KMS-11 (cell line): ENCODE measurements around the gene OSBP.

Experiments used
- H2AFZ ChIP-seq: fragments of 200-600 bp; sonication (generic); 2 replicates; pipeline ENCODE4 v1.6.1; 2016; ENCODE audit warnings: antibody characterized with exemption, mixed run types, low read depth
- H3K27ac ChIP-seq: fragments of 200-600 bp; sonication (generic); 2 replicates; pipeline ENCODE4 v1.6.1; 2016; ENCODE audit warnings: mild to moderate bottlenecking, mixed run types
- H3K27me3 ChIP-seq: fragments of 200-600 bp; sonication (generic); 2 replicates; pipeline ENCODE4 v1.6.1; 2017; ENCODE audit warnings: mild to moderate bottlenecking, low read depth, mixed run types, moderate library complexity; ENCODE audit not compliant: insufficient read depth
- H3K36me3 ChIP-seq: fragments of 200-600 bp; sonication (generic); 2 replicates; pipeline ENCODE4 v1.6.1; 2017; ENCODE audit warnings: mild to moderate bottlenecking, mixed run types; ENCODE audit not compliant: insufficient read depth
- H3K4me1 ChIP-seq: fragments of 200-600 bp; sonication (generic); 2 replicates; pipeline ENCODE4 v1.6.1; 2016; ENCODE audit warnings: mild to moderate bottlenecking, low read depth, mixed run types; ENCODE audit not compliant: poor library complexity, severe bottlenecking
- H3K4me2 ChIP-seq: fragments of 200-600 bp; sonication (generic); 2 replicates; pipeline ENCODE4 v1.7.0; 2016; ENCODE audit warnings: mild to moderate bottlenecking, mixed run types
- H3K4me3 ChIP-seq: fragments of 200-600 bp; sonication (generic); IDR thresholded peaks from 2 replicates; pipeline ENCODE4 v1.6.1; 2017; ENCODE audit warnings: low read depth, low read length, mixed read lengths; ENCODE audit not compliant: insufficient read depth
- H3K79me2 ChIP-seq: fragments of 200-600 bp; sonication (generic); 2 replicates; pipeline ENCODE4 v1.6.1; 2016; ENCODE audit warnings: low read depth, mixed run types; ENCODE audit not compliant: insufficient read depth
- H3K9ac ChIP-seq: fragments of 200-600 bp; sonication (generic); 2 replicates; pipeline ENCODE4 v1.6.1; 2016; ENCODE audit warnings: mild to moderate bottlenecking, mixed run types
- H4K20me1 ChIP-seq: fragments of 200-600 bp; sonication (generic); 2 replicates; pipeline ENCODE4 v1.6.1; 2016; ENCODE audit warnings: mild to moderate bottlenecking, mixed run types; ENCODE audit not compliant: insufficient read depth
- CTCF ChIP-seq: fragments of 200-600 bp; sonication (generic); conservative IDR thresholded peaks from 2 replicates; pipeline ENCODE4 v1.6.1; 2017; ENCODE audit warnings: low read depth, mild to moderate bottlenecking, antibody characterized with exemption, low read length, moderate library complexity, mixed read lengths

Gene OSBP

GRCh38 chr11:59582006-59582405, 33.6 kb downstream of the OSBP start:
- peaks cover 10% of the 10 kb centered on the region; the same call in 1 of the 2 replicates for H3K36me3 ChIP-seq
- no peak for TF ChIP-seq CTCF

GRCh38 chr11:59578369-59578768, 37.2 kb downstream of the OSBP start:
- H3K9ac ChIP-seq = no peak overlapping the region
- no peaks in the 10 kb centered on the region for H3K4me1 ChIP-seq
- H3K79me2 ChIP-seq = no peaks in the 10 kb centered on the region
- no peak overlapping the region for H3K4me3 ChIP-seq
- H4K20me1 ChIP-seq = no peaks in the 10 kb centered on the region
- no peaks in the 10 kb centered on the region for H3K27me3 ChIP-seq
- no peak overlapping the region for H3K27ac ChIP-seq
- peaks cover 14% of the 10 kb centered on the region for H3K36me3 ChIP-seq
- no peak overlapping the region for H3K4me2 ChIP-seq
- no peak for TF ChIP-seq CTCF
- H2AFZ ChIP-seq = no peak overlapping the region

More at GRCh38 chr11:59582006-59582405, 33.6 kb downstream of the OSBP start:
- Histone ChIP-seq H3K27ac (no peak overlapping the region), H3K27me3 (no peaks in the 10 kb centered on the region), H3K4me1 (no peaks in the 10 kb centered on the region), H3K9ac (no peak overlapping the region), H3K4me3 (no peak overlapping the region), H3K79me2 (no peaks in the 10 kb centered on the region), H3K4me2 (no peak overlapping the region), H4K20me1 (no peaks in the 10 kb centered on the region), H2AFZ (no peak overlapping the region)

- no peak overlapping the region for H3K27ac ChIP-seq
- no peaks in the 10 kb centered on the region for H4K20me1 ChIP-seq
- no peak for TF ChIP-seq CTCF
- H2AFZ ChIP-seq = no peak overlapping the region
- H3K27me3 ChIP-seq = no peaks in the 10 kb centered on the region
- H3K79me2 ChIP-seq = no peaks in the 10 kb centered on the region
- H3K9ac ChIP-seq = no peak overlapping the region
- H3K4me3 ChIP-seq = no peak overlapping the region
- no peaks in the 10 kb centered on the region for H3K4me1 ChIP-seq
- H3K4me2 ChIP-seq = no peak overlapping the region
- H3K36me3 ChIP-seq = peaks cover 10% of the 10 kb centered on the region
These were observed 40.1 kb downstream of the OSBP start for GRCh38 chr11:59575505-59575904.

GRCh38 chr11:59574932-59575502, 40.6 kb downstream of the OSBP start:
- H3K27ac ChIP-seq = no peak overlapping the region
- no peaks in the 10 kb centered on the region for H4K20me1 ChIP-seq
- H3K4me1 ChIP-seq = no peaks in the 10 kb centered on the region
- H3K4me2 ChIP-seq = no peak overlapping the region
- H3K4me3 ChIP-seq = no peak overlapping the region
- H3K36me3 ChIP-seq = peaks cover 8% of the 10 kb centered on the region
- H2AFZ ChIP-seq = no peak overlapping the region
- no peaks in the 10 kb centered on the region for H3K27me3 ChIP-seq
- H3K79me2 ChIP-seq = no peaks in the 10 kb centered on the region
- H3K9ac ChIP-seq = no peak overlapping the region
- no peak for TF ChIP-seq CTCF
